HepG2 (cell line): Measurements from ENCODE around the gene IQCC. TPM values are rescaled to one million over a fixed set of nuclear protein-coding genes. Genes with fewer than 3 reads are reported as not detected.

Source experiments
- CBX2 ChIP-seq, 2 experiments: fragments of 200-600 bp in 1 of 2; sonication (generic); formaldehyde crosslinking in 1 of 2; IDR thresholded peaks; 2 replicates each; pipeline versions ENCODE4 v1.7.0 to v1.8.1; 2018 to 2022; ENCODE audit warnings: low read depth in 2 of 2, low read length in 1 of 2, mild to moderate bottlenecking in 1 of 2, missing genetic modification reagents in 1 of 2
- KAT2B ChIP-seq: fragments of 150-350 bp; IDR thresholded peaks from 2 replicates; pipeline ENCODE4 v1.6.1; 2014; ENCODE audit warnings: low read depth, low read length, borderline replicate concordance
- MLLT10 ChIP-seq: sonication (generic); formaldehyde crosslinking; IDR thresholded peaks from 2 replicates; pipeline ENCODE4 v1.4.0; 2020; ENCODE audit warnings: missing genetic modification reagents
- MTF1 ChIP-seq: sonication (generic); formaldehyde crosslinking; IDR thresholded peaks from 2 replicates; pipeline ENCODE4 v1.5.0; 2020; ENCODE audit warnings: missing genetic modification reagents
- NFKB2 ChIP-seq: sonication (generic); formaldehyde crosslinking; IDR thresholded peaks from 2 replicates; pipeline ENCODE4 v1.4.0; 2020; ENCODE audit warnings: missing genetic modification reagents, borderline replicate concordance
- PHF5A ChIP-seq: IDR thresholded peaks from one replicate; pipeline ENCODE4 v1.6.1; 2018; ENCODE audit warnings: low read depth, missing genetic modification reagents; ENCODE audit not compliant: unreplicated experiment
- RARA ChIP-seq: IDR thresholded peaks from 2 replicates; pipeline ENCODE4 v1.6.1; 2016; ENCODE audit warnings: missing genetic modification reagents, missing compliant biosample characterization
- RARG ChIP-seq: sonication (generic); formaldehyde crosslinking; IDR thresholded peaks from 2 replicates; pipeline ENCODE4 v1.4.0; 2020; ENCODE audit warnings: low read depth, mild to moderate bottlenecking, missing genetic modification reagents
- SAFB2 ChIP-seq: sonication (generic); formaldehyde crosslinking; IDR thresholded peaks from 2 replicates; pipeline ENCODE4 v1.5.1; 2020; ENCODE audit warnings: missing genetic modification reagents, low read depth, mild to moderate bottlenecking, borderline replicate concordance
- SNAPC2 ChIP-seq: sonication (generic); formaldehyde crosslinking; IDR thresholded peaks from 2 replicates; pipeline ENCODE4 v1.8.1; 2022; ENCODE audit warnings: mild to moderate bottlenecking, missing genetic modification reagents
- ZFY ChIP-seq: sonication (generic); formaldehyde crosslinking; IDR thresholded peaks from 2 replicates; pipeline ENCODE4 v1.4.0; 2020; ENCODE audit warnings: missing genetic modification reagents
- ZKSCAN1 ChIP-seq: fragments of 150-350 bp; IDR thresholded peaks from 2 replicates; pipeline ENCODE4 v1.6.1; 2014; ENCODE audit warnings: low read length
- ZNF382 ChIP-seq: sonication (generic); formaldehyde crosslinking; IDR thresholded peaks from 2 replicates; pipeline ENCODE4 v1.5.0; 2020; ENCODE audit warnings: missing genetic modification reagents, mild to moderate bottlenecking, borderline replicate concordance
- ZNF44 ChIP-seq: sonication (generic); formaldehyde crosslinking; IDR thresholded peaks from 2 replicates; pipeline ENCODE4 v1.5.1; 2020; ENCODE audit warnings: mild to moderate bottlenecking, missing genetic modification reagents
- ZNF775 ChIP-seq: sonication (generic); formaldehyde crosslinking; IDR thresholded peaks from 2 replicates; pipeline ENCODE4 v1.4.0; 2020; ENCODE audit warnings: missing genetic modification reagents, mild to moderate bottlenecking, moderate library complexity, borderline replicate concordance
- polyA plus RNA-seq, 8 experiments: library from polyadenylated mRNA; depleted of rRNA in 3 of 8; stranded (reverse) in 7 of 8; unstranded in 1 of 8; fragments of >200 nt; fragmentation: Illumina TruSeq in 4 of 8; extraction: Trizol in 4 of 8; gene quantifications; 2 replicates each; pipeline versions ENCODE4 v1.2.1 to v1.2.3, GENCODE V29; 2011 to 2016; ENCODE audit warnings: low read depth in 4 of 8, missing spikeins in 1 of 8, mixed read lengths in 1 of 8; ENCODE audit not compliant: insufficient read depth in 1 of 8
- total RNA-seq, 5 experiments: library from RNA; depleted of rRNA; stranded (reverse); fragments of >200 nt; fragmentation: Illumina TruSeq; extraction: Trizol; gene quantifications; 2 replicates each; pipeline ENCODE4 v1.2.3, GENCODE V29; 2016; ENCODE audit warnings: low read depth in 1 of 5
- TF ChIP-seq, protein P1 (sequence below): sonication (generic); formaldehyde crosslinking; IDR thresholded peaks from 2 replicates; pipeline ENCODE4 v1.5.1; 2020; ENCODE audit warnings: missing genetic modification reagents, mild to moderate bottlenecking, borderline replicate concordance
- TF ChIP-seq, protein P2 (sequence below): sonication (generic); formaldehyde crosslinking; IDR thresholded peaks from 2 replicates; pipeline ENCODE4 v1.4.0; 2020; ENCODE audit warnings: missing genetic modification reagents, borderline replicate concordance
- TF ChIP-seq, protein P3 (sequence below): sonication (generic); formaldehyde crosslinking; IDR thresholded peaks from 2 replicates; pipeline ENCODE4 v1.4.0; 2020; ENCODE audit warnings: missing genetic modification reagents, mild to moderate bottlenecking, borderline replicate concordance
- TF ChIP-seq, protein P4 (sequence below): sonication (generic); formaldehyde crosslinking; conservative IDR thresholded peaks from 2 replicates; pipeline ENCODE4 v1.4.0; 2020; ENCODE audit warnings: missing genetic modification reagents

Gene IQCC
- total and polyA plus RNA-seq, 2 of the 13 experiments (the other 11 are each of a cell fraction or from before 2014, with no cell fraction given) = 1.7 to 3.0 TPM

DNA sequence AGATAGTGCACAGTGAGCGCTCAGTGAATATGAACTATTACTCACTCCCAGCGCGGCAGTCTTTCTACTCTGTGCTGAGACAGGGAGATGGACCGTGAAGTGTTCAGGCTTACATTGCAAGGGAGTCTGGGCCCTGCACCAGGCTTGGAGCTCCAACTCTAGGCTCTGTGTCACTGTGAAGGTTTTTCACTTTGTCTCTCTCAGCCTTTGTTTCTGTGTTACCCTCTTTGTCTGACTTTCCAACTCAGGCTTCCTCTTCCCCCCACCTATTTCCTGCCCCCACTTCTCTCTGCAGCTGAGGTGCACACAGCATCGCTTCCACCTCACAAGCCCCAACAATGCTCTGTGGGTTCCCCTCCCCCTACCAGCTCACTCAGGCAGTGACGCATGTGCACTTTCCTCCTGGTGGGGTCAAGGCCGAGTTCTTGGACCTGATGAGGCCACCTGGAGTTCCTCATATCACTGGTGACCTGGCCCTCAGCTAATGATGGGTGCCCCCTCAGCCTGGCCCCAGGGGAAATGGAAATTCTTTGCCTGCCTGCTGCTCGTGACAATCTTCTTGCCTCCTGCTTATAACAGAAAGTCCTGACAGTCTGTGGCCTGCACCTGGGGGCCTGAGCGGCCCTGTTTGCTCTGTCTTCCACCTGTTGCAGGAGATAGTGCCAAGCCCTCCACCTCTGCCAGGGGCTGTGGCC is 44.5 kb downstream of the IQCC start (continued):
- TF ChIP-seq, protein P1, sequence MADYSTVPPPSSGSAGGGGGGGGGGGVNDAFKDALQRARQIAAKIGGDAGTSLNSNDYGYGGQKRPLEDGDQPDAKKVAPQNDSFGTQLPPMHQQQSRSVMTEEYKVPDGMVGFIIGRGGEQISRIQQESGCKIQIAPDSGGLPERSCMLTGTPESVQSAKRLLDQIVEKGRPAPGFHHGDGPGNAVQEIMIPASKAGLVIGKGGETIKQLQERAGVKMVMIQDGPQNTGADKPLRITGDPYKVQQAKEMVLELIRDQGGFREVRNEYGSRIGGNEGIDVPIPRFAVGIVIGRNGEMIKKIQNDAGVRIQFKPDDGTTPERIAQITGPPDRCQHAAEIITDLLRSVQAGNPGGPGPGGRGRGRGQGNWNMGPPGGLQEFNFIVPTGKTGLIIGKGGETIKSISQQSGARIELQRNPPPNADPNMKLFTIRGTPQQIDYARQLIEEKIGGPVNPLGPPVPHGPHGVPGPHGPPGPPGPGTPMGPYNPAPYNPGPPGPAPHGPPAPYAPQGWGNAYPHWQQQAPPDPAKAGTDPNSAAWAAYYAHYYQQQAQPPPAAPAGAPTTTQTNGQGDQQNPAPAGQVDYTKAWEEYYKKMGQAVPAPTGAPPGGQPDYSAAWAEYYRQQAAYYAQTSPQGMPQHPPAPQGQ = 0 out of 2 replicates have a peak, but pooled peaks have one; percentile 42
- TF ChIP-seq RARG (CRISPR knock-in tag) (0 out of 2 replicates have a peak, but pooled peaks have one; percentile 75), ZNF44 (peak; percentile 62; the same call in 1 of the 2 replicates), KAT2B (no peak), ZNF382 (CRISPR knock-in tag) (no peak), PHF5A (CRISPR knock-in tag) (no peak), ZKSCAN1 (0 out of 2 replicates have a peak, but pooled peaks have one; percentile 9), MTF1 (CRISPR knock-in tag) (no peak), NFKB2 (CRISPR knock-in tag) (peak; percentile 76; the same call in 1 of the 2 replicates), CBX2 (IDR thresholded peaks at IDR 0.05; ENCODE audit: low read depth, low read length) (no peak), CBX2 (CRISPR knock-in tag; IDR thresholded peaks at IDR 0.05; ENCODE audit: low read depth) (no peak), MLLT10 (no peak), RARA (CRISPR knock-in tag) (peak; percentile 99), SAFB2 (CRISPR knock-in tag) (no peak; the same call in 1 of the 2 replicates), SNAPC2 (CRISPR knock-in tag) (peak; percentile 23; the same call in 1 of the 2 replicates), ZFY (CRISPR knock-in tag) (peak; percentile 61), ZNF775 (CRISPR knock-in tag) (0 out of 2 replicates have a peak, but pooled peaks have one; percentile 42)
- TF ChIP-seq, protein P2, sequence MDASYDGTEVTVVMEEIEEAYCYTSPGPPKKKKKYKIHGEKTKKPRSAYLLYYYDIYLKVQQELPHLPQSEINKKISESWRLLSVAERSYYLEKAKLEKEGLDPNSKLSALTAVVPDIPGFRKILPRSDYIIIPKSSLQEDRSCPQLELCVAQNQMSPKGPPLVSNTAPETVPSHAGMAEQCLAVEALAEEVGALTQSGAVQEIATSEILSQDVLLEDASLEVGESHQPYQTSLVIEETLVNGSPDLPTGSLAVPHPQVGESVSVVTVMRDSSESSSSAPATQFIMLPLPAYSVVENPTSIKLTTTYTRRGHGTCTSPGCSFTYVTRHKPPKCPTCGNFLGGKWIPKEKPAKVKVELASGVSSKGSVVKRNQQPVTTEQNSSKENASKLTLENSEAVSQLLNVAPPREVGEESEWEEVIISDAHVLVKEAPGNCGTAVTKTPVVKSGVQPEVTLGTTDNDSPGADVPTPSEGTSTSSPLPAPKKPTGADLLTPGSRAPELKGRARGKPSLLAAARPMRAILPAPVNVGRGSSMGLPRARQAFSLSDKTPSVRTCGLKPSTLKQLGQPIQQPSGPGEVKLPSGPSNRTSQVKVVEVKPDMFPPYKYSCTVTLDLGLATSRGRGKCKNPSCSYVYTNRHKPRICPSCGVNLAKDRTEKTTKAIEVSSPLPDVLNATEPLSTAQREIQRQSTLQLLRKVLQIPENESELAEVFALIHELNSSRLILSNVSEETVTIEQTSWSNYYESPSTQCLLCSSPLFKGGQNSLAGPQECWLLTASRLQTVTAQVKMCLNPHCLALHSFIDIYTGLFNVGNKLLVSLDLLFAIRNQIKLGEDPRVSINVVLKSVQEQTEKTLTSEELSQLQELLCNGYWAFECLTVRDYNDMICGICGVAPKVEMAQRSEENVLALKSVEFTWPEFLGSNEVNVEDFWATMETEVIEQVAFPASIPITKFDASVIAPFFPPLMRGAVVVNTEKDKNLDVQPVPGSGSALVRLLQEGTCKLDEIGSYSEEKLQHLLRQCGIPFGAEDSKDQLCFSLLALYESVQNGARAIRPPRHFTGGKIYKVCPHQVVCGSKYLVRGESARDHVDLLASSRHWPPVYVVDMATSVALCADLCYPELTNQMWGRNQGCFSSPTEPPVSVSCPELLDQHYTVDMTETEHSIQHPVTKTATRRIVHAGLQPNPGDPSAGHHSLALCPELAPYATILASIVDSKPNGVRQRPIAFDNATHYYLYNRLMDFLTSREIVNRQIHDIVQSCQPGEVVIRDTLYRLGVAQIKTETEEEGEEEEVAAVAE = no peak
- TF ChIP-seq, protein P3, sequence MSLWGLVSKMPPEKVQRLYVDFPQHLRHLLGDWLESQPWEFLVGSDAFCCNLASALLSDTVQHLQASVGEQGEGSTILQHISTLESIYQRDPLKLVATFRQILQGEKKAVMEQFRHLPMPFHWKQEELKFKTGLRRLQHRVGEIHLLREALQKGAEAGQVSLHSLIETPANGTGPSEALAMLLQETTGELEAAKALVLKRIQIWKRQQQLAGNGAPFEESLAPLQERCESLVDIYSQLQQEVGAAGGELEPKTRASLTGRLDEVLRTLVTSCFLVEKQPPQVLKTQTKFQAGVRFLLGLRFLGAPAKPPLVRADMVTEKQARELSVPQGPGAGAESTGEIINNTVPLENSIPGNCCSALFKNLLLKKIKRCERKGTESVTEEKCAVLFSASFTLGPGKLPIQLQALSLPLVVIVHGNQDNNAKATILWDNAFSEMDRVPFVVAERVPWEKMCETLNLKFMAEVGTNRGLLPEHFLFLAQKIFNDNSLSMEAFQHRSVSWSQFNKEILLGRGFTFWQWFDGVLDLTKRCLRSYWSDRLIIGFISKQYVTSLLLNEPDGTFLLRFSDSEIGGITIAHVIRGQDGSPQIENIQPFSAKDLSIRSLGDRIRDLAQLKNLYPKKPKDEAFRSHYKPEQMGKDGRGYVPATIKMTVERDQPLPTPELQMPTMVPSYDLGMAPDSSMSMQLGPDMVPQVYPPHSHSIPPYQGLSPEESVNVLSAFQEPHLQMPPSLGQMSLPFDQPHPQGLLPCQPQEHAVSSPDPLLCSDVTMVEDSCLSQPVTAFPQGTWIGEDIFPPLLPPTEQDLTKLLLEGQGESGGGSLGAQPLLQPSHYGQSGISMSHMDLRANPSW (CRISPR knock-in tag) = peak; percentile 63; the same call in 1 of the 2 replicates
- TF ChIP-seq, protein P4, sequence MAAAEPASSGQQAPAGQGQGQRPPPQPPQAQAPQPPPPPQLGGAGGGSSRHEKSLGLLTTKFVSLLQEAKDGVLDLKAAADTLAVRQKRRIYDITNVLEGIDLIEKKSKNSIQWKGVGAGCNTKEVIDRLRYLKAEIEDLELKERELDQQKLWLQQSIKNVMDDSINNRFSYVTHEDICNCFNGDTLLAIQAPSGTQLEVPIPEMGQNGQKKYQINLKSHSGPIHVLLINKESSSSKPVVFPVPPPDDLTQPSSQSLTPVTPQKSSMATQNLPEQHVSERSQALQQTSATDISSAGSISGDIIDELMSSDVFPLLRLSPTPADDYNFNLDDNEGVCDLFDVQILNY (CRISPR knock-in tag) = no peak
